Stimulated activated CD4-positive, alpha-beta T cell treated with anti-CD3 and anti-CD28 coated beads, Interleukin-12 subunit alpha, Interleukin-12 subunit beta, amount 100 ng/mL, for 24 hours (primary cell): Measurements from ENCODE around the gene ADAMTS14.

Experiments used
- DNase-seq, 2 experiments: peaks; one replicate each; pipeline ENCODE4 v3.0.0-alpha.2; 2020; ENCODE audit warnings: low read depth in 2 of 2

Gene ADAMTS14

DNA sequence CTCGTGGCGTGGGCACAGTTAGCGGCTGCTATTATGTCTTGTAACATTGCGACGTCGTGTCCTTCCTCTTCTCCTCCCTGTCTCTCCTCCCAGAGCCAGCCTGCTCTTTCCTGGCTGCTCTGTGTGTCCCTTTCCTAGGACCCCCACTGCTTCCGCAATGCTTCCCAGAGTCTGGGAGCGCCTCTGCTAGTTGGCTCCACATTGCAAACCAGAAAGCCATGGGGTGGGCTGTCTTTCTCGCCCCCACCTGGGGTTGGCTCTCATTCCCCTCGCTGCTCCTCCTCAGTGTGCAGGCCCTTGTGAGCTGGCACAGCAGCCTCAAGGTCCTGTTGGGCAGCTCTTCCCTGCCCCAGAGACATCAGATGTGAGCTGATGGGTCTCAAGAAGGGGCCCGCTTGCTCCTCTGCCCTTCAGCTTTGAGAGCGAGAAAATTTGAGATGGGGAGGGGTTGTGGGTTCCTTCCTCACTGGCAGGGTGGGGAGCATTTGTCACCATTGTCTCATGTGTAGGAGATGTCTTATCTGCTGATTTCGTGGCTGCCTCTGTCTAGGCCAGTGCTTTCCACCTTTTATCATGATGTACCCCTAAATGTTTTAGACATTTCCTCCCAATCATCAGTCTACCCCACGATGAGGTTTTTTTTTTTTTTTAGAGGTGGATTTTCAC, 3.3 kb downstream of the ADAMTS14 start:
- no peak for DNase-seq

DNA sequence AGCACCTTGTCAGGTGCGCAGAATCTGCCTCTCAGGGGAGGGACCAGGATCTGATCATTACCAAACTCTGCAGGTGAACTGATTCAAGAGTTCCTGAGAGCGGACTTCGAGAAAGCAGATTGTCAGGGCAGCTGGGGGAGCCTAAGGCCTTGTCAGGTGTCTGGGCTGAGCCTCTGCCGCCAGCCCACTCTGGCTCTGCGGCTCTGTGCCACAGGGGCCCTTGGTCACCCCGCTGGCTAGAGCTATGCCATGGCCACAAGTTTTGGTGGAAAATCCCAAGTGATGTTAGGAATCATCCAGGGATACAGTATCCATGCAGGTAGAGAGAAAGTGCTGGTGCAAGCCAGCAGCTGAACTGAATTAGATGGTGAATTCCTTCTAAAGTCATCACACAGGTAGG, 4.2 kb downstream of the ADAMTS14 start:
- DNase-seq: no peak

DNA sequence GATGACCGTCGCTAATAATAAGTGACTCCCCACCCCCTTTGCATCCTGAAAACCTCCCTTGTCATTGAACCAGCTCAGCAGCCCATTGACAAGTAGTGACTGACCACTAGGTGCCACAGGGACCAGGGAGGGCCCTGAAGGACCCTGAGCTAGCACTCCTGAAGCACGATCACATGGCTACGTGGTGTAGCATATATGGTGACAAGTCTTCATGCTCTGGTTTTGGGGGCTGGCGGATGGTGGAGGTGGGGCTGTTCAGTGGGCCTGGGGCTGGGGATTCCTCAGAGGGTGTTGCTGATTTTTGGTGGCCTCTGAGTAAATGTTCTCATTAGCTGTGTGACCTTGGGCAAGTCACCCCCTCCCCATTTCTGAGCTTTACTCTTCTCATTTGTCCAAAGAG, 4.7 kb downstream of the ADAMTS14 start:
- DNase-seq: no peak

DNA sequence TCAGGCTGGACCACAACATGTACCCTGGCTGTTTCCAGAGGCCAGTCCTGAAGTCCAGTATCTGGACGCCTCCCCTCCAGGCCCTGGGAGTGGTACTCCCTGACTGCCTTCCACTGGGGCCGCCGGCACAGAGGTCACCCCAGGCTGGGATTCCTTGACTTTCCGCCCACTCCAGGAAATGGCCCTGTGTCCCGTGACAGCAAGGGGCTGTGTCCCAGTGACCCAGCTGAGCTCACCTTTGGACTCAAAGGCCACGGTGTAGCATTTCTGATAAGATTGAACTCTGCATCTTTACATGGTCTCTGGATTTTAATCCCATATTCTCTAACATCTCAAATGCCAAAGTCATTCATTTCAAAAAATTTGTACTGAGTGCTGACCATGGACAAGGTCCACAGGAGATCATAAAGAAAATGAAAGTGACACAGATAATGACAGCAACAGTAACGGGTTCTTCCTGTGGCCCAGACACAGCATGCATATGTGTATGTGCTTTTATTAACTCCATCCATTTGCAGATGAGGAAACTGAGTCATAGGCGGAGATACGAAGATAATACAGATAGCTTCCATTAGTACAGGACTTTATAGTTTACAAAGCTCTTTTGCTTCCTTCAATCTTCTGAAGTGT, 5.4 kb downstream of the ADAMTS14 start:
- no peak for DNase-seq

DNA sequence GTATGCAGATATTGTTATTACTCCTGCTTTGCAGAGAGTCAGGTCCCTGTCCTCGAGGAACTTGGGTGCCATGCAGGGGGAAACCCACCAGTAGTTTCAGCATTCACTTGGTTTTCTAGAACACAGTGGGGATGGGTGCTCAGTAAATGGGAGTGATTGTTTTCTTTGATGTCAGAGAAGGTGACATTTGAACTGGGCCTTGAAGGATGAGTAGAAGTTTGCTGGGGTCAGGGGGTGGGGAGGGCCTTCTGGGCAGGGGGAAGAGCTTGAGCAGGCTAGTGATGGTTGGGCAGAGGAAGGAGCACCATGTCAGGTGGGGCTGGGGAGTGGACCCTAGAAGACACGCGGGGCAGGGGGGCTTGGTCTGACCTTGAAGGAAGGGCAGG, 5.9 kb downstream of the ADAMTS14 start:
- no peak for DNase-seq

DNA sequence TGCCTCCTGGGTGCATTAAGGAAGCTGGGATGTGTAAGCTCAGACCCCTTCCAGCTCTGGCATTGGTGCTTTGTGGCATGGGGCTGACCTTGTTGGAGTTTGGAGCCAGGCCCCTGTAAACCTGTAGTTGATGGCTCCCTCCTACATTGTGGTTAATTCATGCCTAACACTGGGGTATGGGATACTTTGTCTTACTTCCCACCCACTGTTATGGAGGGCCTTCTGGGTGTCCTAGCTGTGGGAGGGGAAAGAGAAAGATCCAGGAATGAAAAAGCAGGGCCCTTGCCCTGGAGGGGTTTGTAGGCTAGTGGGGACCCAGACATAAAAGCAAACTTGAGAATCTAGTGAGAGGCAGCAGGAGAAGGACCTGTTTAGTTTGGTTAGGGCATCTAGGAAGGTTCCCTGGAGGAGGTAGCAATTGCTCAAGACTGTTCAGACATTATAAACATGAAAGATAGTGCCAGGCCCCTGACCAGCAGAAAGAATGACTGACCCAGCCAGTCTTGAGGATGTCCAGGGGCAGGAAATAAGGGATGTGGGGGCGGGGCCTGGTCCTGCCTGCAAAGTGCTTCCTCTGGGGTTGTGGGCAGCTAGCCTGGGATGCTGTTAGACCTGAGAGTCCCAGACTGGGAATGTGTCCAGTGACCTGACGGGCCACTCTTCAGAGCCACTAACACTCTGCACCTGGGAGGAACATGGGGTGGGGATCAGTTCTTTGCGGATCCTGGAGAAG, 6.6 kb downstream of the ADAMTS14 start:
- DNase-seq: no peak

DNA sequence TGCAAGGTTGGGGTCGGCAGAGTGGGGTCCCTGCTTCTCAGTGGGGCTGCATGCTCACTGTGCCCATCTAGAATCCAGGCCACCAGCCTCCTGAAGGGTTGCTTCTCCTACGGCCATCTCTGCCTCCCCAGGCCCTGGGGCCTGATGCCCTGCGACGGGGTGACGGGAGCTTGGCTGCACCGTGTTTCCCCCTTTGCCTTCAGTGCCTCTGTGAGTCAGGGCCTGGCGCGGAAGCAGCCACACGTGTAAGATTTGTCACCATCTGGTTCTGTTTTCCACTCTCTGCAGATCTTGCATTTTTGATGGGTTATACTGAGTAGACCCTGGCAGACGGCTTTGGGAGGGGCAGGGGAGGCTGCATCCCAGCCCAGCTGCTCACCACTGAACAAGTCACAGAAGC, 7.2 kb downstream of the ADAMTS14 start:
- DNase-seq: no peak

DNA sequence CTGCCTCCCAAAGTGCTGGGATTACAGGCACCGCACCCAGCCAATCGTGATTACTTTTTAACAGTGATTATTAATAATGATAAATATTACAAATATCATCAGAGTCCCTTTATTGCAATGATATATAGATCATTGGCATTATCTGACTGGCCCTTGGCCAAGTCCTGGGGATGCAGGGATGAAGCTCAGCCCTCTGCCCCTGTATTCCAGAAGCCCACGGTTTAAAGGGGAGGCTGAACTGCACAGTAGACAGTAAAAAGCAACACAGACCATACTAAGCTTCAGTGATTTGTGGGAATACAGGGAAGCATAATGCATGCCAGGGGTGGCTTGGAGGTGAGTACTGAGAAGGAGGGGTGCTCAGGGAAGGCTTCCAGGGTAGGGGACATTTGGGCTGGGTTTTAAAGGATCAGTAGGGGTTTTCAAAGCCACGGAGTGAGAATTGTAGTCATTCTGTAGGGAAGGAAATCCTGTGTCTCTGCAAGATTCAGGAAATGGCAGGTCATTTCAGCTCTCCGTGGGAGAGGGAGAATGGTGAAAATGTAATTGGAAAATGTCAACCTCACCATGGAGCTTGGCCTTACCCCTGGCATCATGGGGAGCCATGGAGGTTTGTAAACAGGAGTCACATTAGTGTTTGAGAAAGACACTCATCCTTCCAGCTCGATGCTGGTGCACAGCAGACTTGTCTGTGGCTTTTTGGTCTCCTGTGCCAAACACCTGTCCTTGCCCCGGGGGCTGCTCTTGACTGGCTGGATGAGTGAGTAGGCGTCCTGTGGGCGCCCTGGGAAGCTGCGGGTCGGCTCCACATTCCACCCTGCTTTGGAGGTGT, 8.8 kb downstream of the ADAMTS14 start:
- DNase-seq: no peak

DNA sequence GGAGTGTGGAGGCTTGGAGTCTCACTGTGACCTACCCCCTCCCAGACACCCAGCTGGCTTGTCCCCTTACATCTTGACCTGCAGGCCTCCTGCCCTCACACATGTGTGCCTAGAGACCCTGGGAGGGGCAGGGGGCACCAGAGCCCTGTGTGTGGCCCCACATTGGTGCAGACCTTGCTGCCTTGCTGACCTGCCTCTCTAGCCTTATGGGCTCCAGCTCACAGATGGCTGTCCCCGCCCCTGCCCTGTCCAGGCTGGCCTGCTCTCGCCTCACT, 9.4 kb downstream of the ADAMTS14 start:
- DNase-seq: no peak

DNA sequence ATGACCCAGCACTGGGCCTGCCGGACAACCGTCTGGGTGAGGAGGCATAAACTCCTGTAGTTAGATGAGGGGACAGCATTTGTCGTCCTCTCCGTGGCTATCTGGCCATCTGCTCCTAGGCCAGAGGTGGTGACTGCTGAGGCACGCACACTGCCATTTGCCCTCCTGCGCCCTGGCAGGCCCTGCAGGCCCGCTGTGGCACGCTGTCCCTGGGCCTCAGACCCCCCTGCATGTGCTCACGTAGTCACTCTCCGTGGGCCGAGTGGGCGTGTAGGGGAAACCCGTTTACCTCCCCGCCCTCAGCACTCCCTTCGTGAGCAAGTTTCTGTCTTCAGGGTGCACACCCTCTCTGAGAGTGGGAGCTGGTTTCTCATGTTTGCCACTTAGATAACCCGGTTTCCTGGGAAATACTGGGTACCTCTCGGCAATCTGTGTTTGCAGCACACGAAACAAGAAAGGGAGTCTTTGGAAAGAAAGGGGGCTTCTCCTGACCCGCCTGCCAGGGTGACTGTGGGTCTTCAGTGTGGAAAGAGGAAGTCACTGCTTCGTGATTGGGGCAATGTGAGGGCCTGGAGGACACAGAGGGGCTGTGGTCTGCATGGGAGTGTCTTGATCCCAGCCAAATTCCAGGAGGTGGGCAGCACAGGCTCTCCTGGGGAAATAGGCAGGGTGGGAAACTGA, 10.8 kb downstream of the ADAMTS14 start:
- DNase-seq: no peak

DNA sequence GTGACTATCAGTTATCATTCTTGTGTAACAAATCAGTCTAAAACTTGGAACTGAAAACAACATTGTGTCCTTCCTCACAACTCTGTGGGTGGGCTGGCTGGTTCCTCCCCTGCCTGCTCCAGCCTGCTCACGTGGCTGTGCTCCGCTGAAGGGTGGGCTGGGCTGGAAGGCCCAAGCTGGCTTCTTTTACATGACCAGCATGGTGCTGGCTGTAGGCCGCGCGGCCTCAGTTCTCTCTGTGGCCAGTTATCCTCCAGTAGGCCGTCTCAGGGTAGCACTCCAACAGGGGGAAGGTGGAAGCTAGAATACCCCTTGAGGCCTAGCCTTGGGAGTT, 11.3 kb downstream of the ADAMTS14 start:
- no peak for DNase-seq

DNA sequence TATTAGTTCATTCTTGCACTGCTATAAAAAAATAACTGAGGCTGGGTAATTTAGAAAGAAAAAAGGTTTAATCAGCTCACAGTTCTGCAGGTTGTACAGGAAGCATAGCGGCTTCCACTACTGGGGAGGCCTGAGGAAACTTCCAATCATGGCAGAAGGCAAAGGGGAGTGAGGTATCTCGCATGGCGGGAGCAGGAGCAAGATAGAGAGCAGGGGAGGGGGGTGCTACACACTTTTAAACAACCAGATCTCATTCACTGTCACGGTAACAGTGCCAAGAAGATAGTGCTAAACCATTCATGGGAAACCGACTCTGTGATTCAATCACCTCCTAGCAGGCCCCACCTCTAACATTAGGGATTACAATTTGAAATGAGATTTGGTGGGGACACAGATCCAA, 11.6 kb downstream of the ADAMTS14 start:
- no peak for DNase-seq

DNA sequence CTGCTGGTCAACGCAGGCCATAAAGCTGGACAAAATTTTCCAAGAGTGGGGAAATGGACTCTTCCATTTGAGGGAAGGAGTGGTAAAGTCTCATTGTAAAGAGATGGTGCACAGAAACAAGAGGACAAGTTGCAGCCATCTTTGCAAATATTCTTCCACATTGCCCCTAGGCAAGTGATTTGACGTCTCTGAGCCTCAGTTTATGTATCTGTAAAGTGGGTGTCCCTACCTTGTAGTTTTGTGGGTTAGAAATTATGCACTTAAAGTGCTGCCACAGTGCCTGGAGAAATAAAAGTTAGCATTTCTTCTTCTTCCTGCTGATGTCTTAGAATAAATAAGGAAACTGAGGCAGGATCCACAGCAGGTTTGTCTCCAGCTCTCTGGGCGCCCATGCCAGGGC, 12.1 kb downstream of the ADAMTS14 start:
- DNase-seq: no peak

DNA sequence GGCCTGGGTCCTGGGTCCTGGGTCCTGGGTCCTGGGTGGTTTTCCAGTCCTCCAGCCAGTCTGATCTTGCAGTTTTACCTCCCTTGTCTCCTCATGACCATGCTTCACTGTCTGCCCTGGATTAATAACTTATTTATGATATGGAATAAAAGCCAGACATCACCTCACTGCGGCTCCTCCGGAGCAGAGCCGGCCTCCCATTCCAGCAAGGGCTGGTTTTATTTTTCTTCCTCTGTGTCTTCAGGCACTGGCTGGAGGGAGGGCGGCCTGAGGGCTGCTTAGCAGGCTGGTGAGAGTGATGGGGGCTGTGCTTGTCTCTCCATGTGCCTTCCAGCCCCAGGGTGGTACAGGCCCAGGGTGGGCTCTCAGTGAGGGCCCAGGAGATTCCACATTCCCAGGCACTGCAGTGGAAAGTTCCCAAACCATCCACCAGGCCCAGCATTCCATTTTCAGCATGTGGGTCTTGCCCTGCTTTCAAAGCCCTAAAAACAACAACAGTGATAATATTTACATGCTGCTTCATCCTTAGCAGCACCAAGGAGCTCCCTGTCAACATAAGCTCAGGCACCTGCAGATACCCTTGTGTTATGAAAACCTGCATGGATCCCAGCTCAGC, 12.6 kb downstream of the ADAMTS14 start:
- no peak for DNase-seq

DNA sequence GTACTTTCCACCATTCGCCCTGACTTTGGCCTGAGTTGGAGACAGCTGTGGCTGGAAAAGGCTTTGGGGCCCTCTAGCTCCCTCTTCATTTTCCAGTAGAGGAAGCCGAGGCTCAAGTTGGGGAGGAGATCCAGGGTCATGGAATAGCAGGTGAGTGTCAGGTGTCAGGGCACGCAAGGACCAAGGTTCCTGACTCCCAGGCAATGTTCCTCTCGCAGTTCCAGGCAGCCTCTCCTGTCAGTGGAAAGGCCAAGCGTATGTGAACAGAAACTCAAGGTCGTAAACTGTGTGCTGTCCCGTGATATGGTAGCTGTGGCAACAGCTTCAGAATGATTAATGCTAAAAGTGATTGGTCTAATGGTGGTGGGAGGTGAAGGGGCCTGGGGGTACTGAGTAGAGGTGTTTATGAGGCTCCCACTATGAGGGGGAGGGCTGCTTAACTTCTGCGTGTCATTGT, 13.2 kb downstream of the ADAMTS14 start:
- no peak for DNase-seq

DNA sequence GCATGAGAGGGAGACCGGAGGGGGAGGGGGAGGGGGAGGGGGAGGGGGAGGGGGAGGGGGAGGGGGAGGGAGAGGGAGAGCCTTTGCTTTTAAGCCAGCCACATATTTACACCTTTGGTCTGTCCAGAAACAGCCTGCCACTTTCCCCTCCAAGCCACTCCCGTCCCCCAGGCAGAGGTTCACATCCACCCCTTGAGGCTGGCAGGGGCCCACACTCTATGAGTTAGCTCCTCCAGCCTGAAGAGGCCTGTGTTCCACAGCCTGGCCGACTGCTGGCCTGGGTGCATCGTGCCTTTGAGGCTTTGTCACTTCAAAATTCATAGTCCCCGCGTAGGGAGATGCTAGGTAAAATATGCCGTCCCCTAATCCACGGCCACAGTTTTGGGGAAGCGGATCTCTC, 16.5 kb downstream of the ADAMTS14 start:
- DNase-seq: no peak

DNA sequence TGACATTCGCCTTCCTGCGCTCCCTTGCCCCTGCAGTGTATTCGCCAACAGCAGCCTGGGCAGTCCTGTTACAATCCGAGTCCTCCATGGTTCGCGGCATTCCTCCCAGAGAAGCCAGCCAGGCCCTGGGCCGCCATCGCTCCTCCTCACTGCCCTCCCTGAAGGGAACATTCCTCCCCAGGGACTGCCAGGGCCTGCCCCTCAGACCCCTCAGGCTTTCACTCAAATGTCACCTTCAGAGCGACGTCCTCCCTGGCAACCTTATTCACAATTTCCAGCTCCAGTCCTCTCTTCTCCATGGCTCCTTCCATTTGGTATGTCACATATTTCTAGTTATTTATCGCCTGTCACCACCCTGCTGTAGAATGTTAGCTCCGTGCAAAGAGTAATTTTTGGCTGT, 17.4 kb downstream of the ADAMTS14 start:
- no peak for DNase-seq

DNA sequence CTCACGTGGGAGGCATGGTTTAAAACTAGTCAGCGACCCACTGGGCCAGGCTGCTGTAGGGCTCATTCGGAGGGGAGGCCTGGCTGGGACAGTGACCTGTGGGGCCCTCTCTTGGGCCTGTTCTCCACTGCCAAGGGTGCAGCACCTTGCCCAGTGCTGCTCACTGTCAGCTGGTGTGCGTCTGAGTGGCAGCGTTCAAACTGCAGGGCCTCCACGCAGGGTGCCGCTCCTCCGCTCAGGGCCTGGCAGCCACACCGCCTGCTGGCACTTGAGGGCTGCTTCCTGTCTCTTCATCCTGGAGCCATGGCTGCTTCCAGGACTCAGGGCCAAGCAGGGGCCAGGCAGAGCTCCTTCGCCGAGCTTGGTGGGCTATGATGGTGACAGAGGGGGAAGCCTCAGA, 18.3 kb downstream of the ADAMTS14 start:
- DNase-seq: no peak

DNA sequence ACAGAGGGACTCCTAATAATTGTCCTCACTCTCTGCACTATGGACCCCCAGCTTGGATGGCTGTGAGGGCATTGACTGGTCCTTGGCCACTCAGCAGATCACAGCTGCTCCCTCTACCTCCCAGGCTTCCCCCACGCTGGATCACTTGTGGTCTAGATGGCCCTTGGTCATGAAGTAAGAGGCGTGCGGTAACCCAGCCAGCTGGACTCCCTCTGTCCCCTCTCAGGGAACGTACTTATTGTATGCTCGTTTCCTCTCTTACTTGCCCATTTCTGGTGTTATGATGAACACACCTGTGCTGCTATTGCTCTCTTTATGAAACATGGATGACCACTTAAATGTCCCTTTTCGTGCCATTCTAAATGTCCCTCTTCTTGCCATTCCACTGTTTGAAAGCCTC, 19.3 kb downstream of the ADAMTS14 start:
- DNase-seq: no peak

DNA sequence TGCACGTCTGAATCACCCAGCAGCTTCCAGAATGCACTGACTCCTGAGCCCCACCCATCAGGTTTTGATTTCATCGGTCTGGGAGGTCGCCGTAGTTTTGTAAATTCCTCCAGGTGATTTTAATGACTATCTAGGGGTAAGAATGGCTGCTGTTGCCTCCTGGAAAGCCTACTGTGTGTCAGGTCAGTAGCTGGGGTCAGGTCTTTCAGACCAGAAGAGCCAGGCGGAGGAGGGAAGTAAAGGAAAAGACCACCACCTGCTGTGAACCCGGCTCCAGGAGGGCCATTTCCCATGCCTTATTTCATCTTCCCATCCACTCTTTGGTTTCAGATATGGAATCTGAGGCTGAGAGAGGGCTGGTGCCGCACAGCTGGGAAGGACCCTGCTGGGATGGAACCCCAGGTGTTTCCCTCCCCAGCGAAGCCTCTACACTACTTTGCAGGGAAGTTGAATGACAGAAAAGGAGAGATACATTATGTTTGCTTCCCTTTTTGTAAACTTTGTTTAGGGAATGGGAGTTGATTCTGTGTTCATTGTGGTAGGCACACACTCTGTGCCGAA, 19.8 kb downstream of the ADAMTS14 start:
- DNase-seq: no peak

DNA sequence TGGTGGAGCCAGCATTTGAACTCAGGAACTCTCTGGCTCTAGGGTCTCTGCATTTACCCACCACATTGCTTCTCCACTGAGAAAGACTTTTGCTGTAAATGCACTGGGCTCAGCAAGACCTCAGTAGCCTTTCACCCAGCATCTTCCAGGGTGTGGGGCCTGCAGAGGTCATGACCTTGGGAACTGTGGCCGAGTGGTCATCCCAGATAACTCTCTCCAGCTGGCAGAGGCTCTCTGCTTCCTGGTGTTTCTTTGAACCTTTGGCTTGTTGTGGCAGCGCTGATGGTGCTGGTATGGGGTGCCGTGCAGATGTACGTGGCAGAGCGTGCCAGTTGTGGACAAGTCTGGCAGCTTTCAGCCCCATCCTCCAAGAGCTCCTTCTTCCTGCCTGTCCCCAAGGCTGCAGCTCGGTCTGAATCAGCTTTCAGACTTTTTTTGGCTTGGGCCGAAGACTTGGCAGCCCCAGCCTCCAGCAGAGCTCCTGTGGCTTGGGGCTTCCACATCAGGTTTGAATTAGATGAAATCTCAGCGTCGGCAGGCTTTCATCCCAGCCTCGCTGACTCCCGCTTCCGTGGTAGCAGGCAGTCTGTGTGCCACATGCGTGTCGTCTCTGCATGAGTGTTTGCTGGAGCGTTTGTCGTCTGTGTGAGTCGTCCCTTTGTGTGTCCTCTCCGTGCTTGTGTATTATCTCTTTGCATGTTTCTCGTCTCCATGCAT, 21.5 kb downstream of the ADAMTS14 start:
- DNase-seq: no peak
